Panc1 (cell line): ENCODE results near the gene HINT1.

Experiments used
- CTCF ChIP-seq: fragments of 450-650 bp; IDR thresholded peaks from 2 replicates; pipeline ENCODE4 v1.5.1; 2017; ENCODE audit warnings: mild to moderate bottlenecking
- POLR2AphosphoS5 ChIP-seq: IDR thresholded peaks from 2 replicates; pipeline ENCODE4 v1.6.1; 2012; ENCODE audit warnings: mild to moderate bottlenecking, low read depth, low read length, moderate library complexity
- REST ChIP-seq, 2 experiments: IDR thresholded peaks; 2 replicates each; pipeline ENCODE4 v1.6.1; 2011 to 2012; ENCODE audit warnings: low read depth in 2 of 2, control low read depth in 1 of 2, low read length in 1 of 2, mild to moderate bottlenecking in 1 of 2, moderate library complexity in 1 of 2; ENCODE audit not compliant: insufficient read depth in 1 of 2
- SIN3A ChIP-seq: IDR thresholded peaks from 2 replicates; pipeline ENCODE4 v1.6.1; 2012; ENCODE audit warnings: low read depth, mild to moderate bottlenecking, low read length, moderate library complexity, borderline replicate concordance; ENCODE audit not compliant: insufficient read depth
- TCF7L2 ChIP-seq: IDR thresholded peaks from 2 replicates; pipeline ENCODE4 v1.6.1; 2011; ENCODE audit warnings: mild to moderate bottlenecking, low read depth, low read length, inconsistent platforms

GRCh38 chr5:131210151-131210510 lies 45.1 kb upstream of the HINT1 start:
- TF ChIP-seq CTCF (no peak), SIN3A (no peak), POLR2AphosphoS5 (no peak), REST (IDR thresholded peaks at IDR 0.05; ENCODE audit: insufficient read depth in 1 of 2, low read depth in 2 of 2, low read length in 1 of 2) (no peak), TCF7L2 (no peak)
